Panc1 (cell line): ENCODE measurements around the gene SSBP2. TPM values are rescaled to one million over a fixed set of nuclear protein-coding genes. Genes with fewer than 3 reads are reported as not detected.

ENCODE experiments used
- ATAC-seq: fragments of 200-7000 bp; cut with Tn5 transposase; 2 replicates; pipeline ENCODE4 v1.9.1; 2020; ENCODE audit warnings: mild to moderate bottlenecking, moderate library complexity
- BruUV-seq: library from RNA; stranded (reverse); fragments of 400-500 nt; replicated peaks from 2 replicates; lab custom pipeline; 2021; lab: Mats Ljungman, UMichigan
- CTCF ChIA-PET: fragments of 300-600 bp; sonication (Branson Sonifier 250); formaldehyde crosslinking; loops from one replicate; lab custom pipeline; 2022; ENCODE audit warnings: antibody characterized with exemption; lab: Charles Lee
- POLR2A ChIA-PET: fragments of 300-600 bp; sonication (Branson Sonifier 250); formaldehyde crosslinking; loops from one replicate; lab custom pipeline; 2022; ENCODE audit warnings: antibody characterized with exemption; lab: Charles Lee
- DNase-seq: peaks from one replicate; pipeline ENCODE4 v3.0.0-alpha.2; 2010; ENCODE audit warnings: low read depth, low spot score
- H3K27ac ChIP-seq: 2 replicates; pipeline ENCODE4 v1.5.1; 2011; ENCODE audit warnings: mild to moderate bottlenecking, low read length, inconsistent platforms
- H3K27me3 ChIP-seq: fragments of 200-500 bp; sonication (Bioruptor generic); 2 replicates; pipeline ENCODE4 v1.6.0; 2014; ENCODE audit warnings: low read length, inconsistent platforms; ENCODE audit not compliant: control insufficient read depth, insufficient read depth
- H3K36me3 ChIP-seq: fragments of 200-500 bp; sonication (Bioruptor generic); 2 replicates; pipeline ENCODE4 v1.5.1; 2014; ENCODE audit warnings: inconsistent platforms, mild to moderate bottlenecking, low read length, moderate library complexity; ENCODE audit not compliant: control insufficient read depth, insufficient read depth
- H3K4me1 ChIP-seq: 2 replicates; pipeline ENCODE4 v1.5.1; 2011; ENCODE audit warnings: inconsistent platforms, mild to moderate bottlenecking, low read length, moderate library complexity; ENCODE audit not compliant: control insufficient read depth, insufficient read depth
- H3K4me3 ChIP-seq, 2 experiments: 2 replicates each; pipeline ENCODE4 v1.5.1; 2011 to 2012; ENCODE audit warnings: low read depth in 2 of 2, low read length in 2 of 2, mild to moderate bottlenecking in 2 of 2, inconsistent platforms in 1 of 2, moderate library complexity in 1 of 2
- H3K9me3 ChIP-seq: fragments of 200-500 bp; sonication (Bioruptor generic); 2 replicates; pipeline ENCODE4 v1.5.1; 2014; ENCODE audit warnings: low read depth, mild to moderate bottlenecking, inconsistent platforms, low read length, moderate library complexity; ENCODE audit not compliant: control insufficient read depth, insufficient read depth
- CTCF ChIP-seq: fragments of 450-650 bp; IDR thresholded peaks from 2 replicates; pipeline ENCODE4 v1.5.1; 2017; ENCODE audit warnings: mild to moderate bottlenecking
- POLR2AphosphoS5 ChIP-seq: IDR thresholded peaks from 2 replicates; pipeline ENCODE4 v1.6.1; 2012; ENCODE audit warnings: mild to moderate bottlenecking, low read depth, low read length, moderate library complexity
- REST ChIP-seq, 2 experiments: IDR thresholded peaks; 2 replicates each; pipeline ENCODE4 v1.6.1; 2011 to 2012; ENCODE audit warnings: low read depth in 2 of 2, control low read depth in 1 of 2, low read length in 1 of 2, mild to moderate bottlenecking in 1 of 2, moderate library complexity in 1 of 2; ENCODE audit not compliant: insufficient read depth in 1 of 2
- SIN3A ChIP-seq: IDR thresholded peaks from 2 replicates; pipeline ENCODE4 v1.6.1; 2012; ENCODE audit warnings: low read depth, mild to moderate bottlenecking, low read length, moderate library complexity, borderline replicate concordance; ENCODE audit not compliant: insufficient read depth
- TCF7L2 ChIP-seq: IDR thresholded peaks from 2 replicates; pipeline ENCODE4 v1.6.1; 2011; ENCODE audit warnings: mild to moderate bottlenecking, low read depth, low read length, inconsistent platforms
- in situ Hi-C: cut with HindIII; loops from 2 replicates; pipeline ENCODE4 v1.10.0; 2016; ENCODE audit warnings: low sequenced_read_pairs, low pct_unique_long_range_greater_than_20kb
- intact Hi-C: fragments of 100-400 bp; cut with micrococcal nuclease; formaldehyde crosslinking; loops from one replicate; pipeline ENCODE4 v1.10.0; 2022; ENCODE audit not compliant: unreplicated experiment
- total RNA-seq: library from RNA; stranded (reverse); gene quantifications from one replicate; pipeline ENCODE4 v1.2.1, GENCODE V29; 2021; ENCODE audit not compliant: unreplicated experiment

The SSBP2 gene
- total RNA-seq, 1 experiment from 2014 or later = 16.3 TPM

- Histone ChIP-seq H3K36me3 (no peaks in the 10 kb centered on the region), H3K4me3 (no peak overlapping the region), H3K4me1 (no peaks in the 10 kb centered on the region), H3K27me3 (no peaks in the 10 kb centered on the region), H3K9me3 (no peaks in the 10 kb centered on the region), H3K27ac (no peak overlapping the region)
- ChIA-PET CTCF (no interaction called here), POLR2A (no interaction called here)
- ATAC-seq = no peak
- TF ChIP-seq SIN3A (no peak), TCF7L2 (no peak), CTCF (no peak), POLR2AphosphoS5 (no peak), REST (IDR thresholded peaks at IDR 0.05; ENCODE audit: insufficient read depth in 1 of 2, low read depth in 2 of 2, low read length in 1 of 2) (no peak)
- intact Hi-C loops (no loop called here), in situ Hi-C loops (no loop called here)
- no TSS peak for BruUV-seq
- no peak for DNase-seq
These were observed 173.8 kb downstream of the SSBP2 start for GRCh38 chr5:81577091-81577490.

GRCh38 chr5:81575924-81576323 lies 175.0 kb downstream of the SSBP2 start:
- in situ Hi-C loops = no loop called here
- CTCF ChIA-PET = no interaction called here
- no peak for ATAC-seq

More at GRCh38 chr5:81575924-81576323, 175.0 kb downstream of the SSBP2 start:
- BruUV-seq = no TSS peak
- H3K4me1 ChIP-seq = no peaks in the 10 kb centered on the region
- TF ChIP-seq REST (IDR thresholded peaks at IDR 0.05; ENCODE audit: insufficient read depth in 1 of 2, low read depth in 2 of 2, low read length in 1 of 2) (no peak), CTCF (no peak), SIN3A (no peak), TCF7L2 (no peak), POLR2AphosphoS5 (no peak)
- intact Hi-C loops = no loop called here
- H3K9me3 ChIP-seq = no peaks in the 10 kb centered on the region
- DNase-seq = no peak
- H3K27me3 ChIP-seq = no peaks in the 10 kb centered on the region
- H3K4me3 ChIP-seq = no peak overlapping the region
- no peak overlapping the region for H3K27ac ChIP-seq
- H3K36me3 ChIP-seq = no peaks in the 10 kb centered on the region
- POLR2A ChIA-PET = no interaction called here
